Peyer's patch (tissue), 4 donors: ENCODE data around the gene LPAR1. TPM values are rescaled to one million over a fixed set of nuclear protein-coding genes. Genes with fewer than 3 reads are reported as not detected.

Experiments
- DNase-seq, 3 donors: peaks; one replicate each; pipeline ENCODE4 v3.0.0-alpha.2; 2017 to 2019
- H3K27ac ChIP-seq, 4 donors: fragments of 200-600 bp; sonication (generic); one replicate each; pipeline ENCODE4 v1.5.1; 2016 to 2019
- H3K27me3 ChIP-seq, 2 donors: fragments of 200-600 bp; sonication (generic); one replicate each; pipeline ENCODE4 v1.5.1; 2019
- H3K36me3 ChIP-seq, 3 donors: fragments of 200-600 bp; sonication (generic); one replicate each; pipeline ENCODE4 v1.5.1; 2016 to 2019
- H3K4me1 ChIP-seq, 4 donors: fragments of 200-600 bp; sonication (generic); one replicate each; pipeline ENCODE4 v1.5.1; 2016 to 2019
- H3K4me3 ChIP-seq, 4 donors: fragments of 200-600 bp; sonication (generic); 1 replicate in 3 of 4; 2 replicates in 1 of 4; pipeline ENCODE4 v1.5.1; 2016 to 2019; ENCODE audit warnings: mild to moderate bottlenecking in 1 of 4
- H3K9me3 ChIP-seq, 4 donors: fragments of 200-600 bp; sonication (generic); one replicate each; pipeline ENCODE4 v1.5.1; 2016 to 2019; ENCODE audit warnings: mild to moderate bottlenecking in 1 of 4
- CTCF ChIP-seq, 6 experiments: fragments of 450-650 bp in 4 of 6; fragments of 200-600 bp in 2 of 6; sonication (generic) in 1 of 6; IDR thresholded peaks; one replicate each; pipeline ENCODE4 v1.5.1; 2017 to 2019; ENCODE audit warnings: antibody characterized with exemption in 6 of 6, mild to moderate bottlenecking in 3 of 6, moderate library complexity in 1 of 6
- POLR2A ChIP-seq, 2 donors: fragments of 450-650 bp; IDR thresholded peaks; one replicate each; pipeline ENCODE4 v1.5.1; 2017; ENCODE audit warnings: antibody characterized with exemption in 2 of 2, mild to moderate bottlenecking in 2 of 2, moderate library complexity in 2 of 2
- total RNA-seq, 4 donors: library from RNA; depleted of rRNA; stranded (reverse); fragments of >200 nt; gene quantifications; one replicate each; pipeline ENCODE4 v1.1.0, GENCODE V29; 2016

Gene LPAR1
- total RNA-seq, 4 donors from 2014 or later = 25.0 to 56.1 (median 31.9) TPM

GRCh38 chr9:110996436-110997220 is 41.6 kb downstream of the LPAR1 start:
- H3K27ac ChIP-seq = peak overlapping the region; percentile 5 to 56 (median 48)
- no peak overlapping the region for H3K4me3 ChIP-seq
- peak in 2 of 3 donors; percentile 20 to 73 for DNase-seq
- H3K36me3 ChIP-seq = no peaks in the 10 kb centered on the region
- H3K4me1 ChIP-seq = no peaks in the 10 kb centered on the region
- no peaks in the 10 kb centered on the region for H3K9me3 ChIP-seq
- no peaks in the 10 kb centered on the region for H3K27me3 ChIP-seq
- no peak for TF ChIP-seq POLR2A (IDR thresholded peaks at IDR 0.05)
- no peak for TF ChIP-seq CTCF (IDR thresholded peaks at IDR 0.05)

GRCh38 chr9:110995420-110996340 is 42.6 kb downstream of the LPAR1 start:
- H3K36me3 ChIP-seq = no peaks in the 10 kb centered on the region
- no peak for TF ChIP-seq POLR2A (IDR thresholded peaks at IDR 0.05)
- no peak for TF ChIP-seq CTCF (IDR thresholded peaks at IDR 0.05)
- no peak overlapping the region for H3K4me3 ChIP-seq
- no peaks in the 10 kb centered on the region for H3K27me3 ChIP-seq
- DNase-seq = no peak
- no peaks in the 10 kb centered on the region for H3K9me3 ChIP-seq
- H3K4me1 ChIP-seq = no peaks in the 10 kb centered on the region
- H3K27ac ChIP-seq = peak overlapping the region in 3 of 4 donors; percentile 31 to 53 (median 44)

GRCh38 chr9:110994771-110995241 is 43.5 kb downstream of the LPAR1 start:
- Histone ChIP-seq H3K4me3 (no peak overlapping the region), H3K9me3 (no peaks in the 10 kb centered on the region), H3K27me3 (no peaks in the 10 kb centered on the region), H3K4me1 (no peaks in the 10 kb centered on the region), H3K36me3 (no peaks in the 10 kb centered on the region), H3K27ac (peak overlapping the region in 2 of 4 donors; percentile 20 to 53)
- TF ChIP-seq CTCF (IDR thresholded peaks at IDR 0.05) = no peak
- TF ChIP-seq POLR2A (IDR thresholded peaks at IDR 0.05) = no peak
- no peak for DNase-seq

- H3K27me3 ChIP-seq = no peaks in the 10 kb centered on the region
- H3K4me3 ChIP-seq = no peak overlapping the region
- no peaks in the 10 kb centered on the region for H3K9me3 ChIP-seq
- TF ChIP-seq POLR2A (IDR thresholded peaks at IDR 0.05) (no peak), CTCF (IDR thresholded peaks at IDR 0.05) (no peak)
- H3K36me3 ChIP-seq = no peaks in the 10 kb centered on the region
- no peak overlapping the region for H3K27ac ChIP-seq
- no peaks in the 10 kb centered on the region for H3K4me1 ChIP-seq
- DNase-seq = no peak
Measured at GRCh38 chr9:110990481-110990880, 47.8 kb downstream of the LPAR1 start.

- no peaks in the 10 kb centered on the region for H3K36me3 ChIP-seq
- no peaks in the 10 kb centered on the region for H3K4me1 ChIP-seq
- no peak overlapping the region for H3K27ac ChIP-seq
- no peaks in the 10 kb centered on the region for H3K27me3 ChIP-seq
- TF ChIP-seq CTCF (IDR thresholded peaks at IDR 0.05) (no peak), POLR2A (IDR thresholded peaks at IDR 0.05) (no peak)
- DNase-seq = no peak
- no peaks in the 10 kb centered on the region for H3K9me3 ChIP-seq
- no peak overlapping the region for H3K4me3 ChIP-seq
Measured at GRCh38 chr9:110986529-110986928, 51.7 kb downstream of the LPAR1 start.
